IMR-90 (cell line): ENCODE data around the gene PLXNC1.

Source experiments
- BHLHE40 ChIP-seq: fragments of 150-350 bp; IDR thresholded peaks from 2 replicates; pipeline ENCODE4 v1.6.1; 2016; ENCODE audit warnings: mild to moderate bottlenecking, low read depth, low read length
- CEBPB ChIP-seq: IDR thresholded peaks from 2 replicates; pipeline ENCODE4 v1.6.1; 2012; ENCODE audit warnings: low read depth, low read length, improper control_type of control experiment
- CTCF ChIP-seq: conservative IDR thresholded peaks from 2 replicates; pipeline ENCODE4 v1.5.1; 2012; ENCODE audit warnings: mild to moderate bottlenecking, low read depth, low read length, improper control_type of control experiment
- ELK1 ChIP-seq: fragments of 150-350 bp; IDR thresholded peaks from 2 replicates; pipeline ENCODE4 v1.6.1; 2016; ENCODE audit warnings: low read depth, mild to moderate bottlenecking, low read length, moderate library complexity, borderline replicate concordance
- FOS ChIP-seq: fragments of 150-350 bp; IDR thresholded peaks from 2 replicates; pipeline ENCODE4 v1.6.1; 2016; ENCODE audit warnings: low read depth, low read length
- MAFK ChIP-seq: IDR thresholded peaks from 2 replicates; pipeline ENCODE4 v1.6.1; 2012; ENCODE audit warnings: low read depth, low read length, improper control_type of control experiment
- MXI1 ChIP-seq: IDR thresholded peaks from 2 replicates; pipeline ENCODE4 v1.6.1; 2012; ENCODE audit warnings: low read depth, mild to moderate bottlenecking, low read length, moderate library complexity, borderline replicate concordance
- NFE2L2 ChIP-seq: fragments of 150-350 bp; IDR thresholded peaks from 2 replicates; pipeline ENCODE4 v1.6.1; 2016; ENCODE audit warnings: low read depth, mild to moderate bottlenecking, low read length
- POLR2A ChIP-seq: IDR thresholded peaks from 2 replicates; pipeline ENCODE4 v1.6.1; 2012; ENCODE audit warnings: mild to moderate bottlenecking, low read depth, low read length
- RAD21 ChIP-seq: IDR thresholded peaks from 2 replicates; pipeline ENCODE4 v1.6.1; 2012; ENCODE audit warnings: low read length, improper control_type of control experiment
- RCOR1 ChIP-seq: IDR thresholded peaks from 2 replicates; pipeline ENCODE4 v1.6.1; 2012; ENCODE audit warnings: mild to moderate bottlenecking, low read length, improper control_type of control experiment; ENCODE audit not compliant: insufficient replicate concordance
- RFX5 ChIP-seq: IDR thresholded peaks from 2 replicates; pipeline ENCODE4 v1.8.0; 2012; ENCODE audit warnings: low read depth, mild to moderate bottlenecking, low read length, moderate library complexity
- SMC3 ChIP-seq: fragments of 150-350 bp; IDR thresholded peaks from 2 replicates; pipeline ENCODE4 v1.6.1; 2016; ENCODE audit warnings: low read depth, mild to moderate bottlenecking, antibody characterized with exemption, low read length, moderate library complexity
- USF2 ChIP-seq: fragments of 150-350 bp; IDR thresholded peaks from 2 replicates; pipeline ENCODE4 v1.6.1; 2017; ENCODE audit warnings: mild to moderate bottlenecking, antibody characterized with exemption, low read length, low read depth

- TF ChIP-seq CTCF (no peak), POLR2A (no peak), BHLHE40 (no peak), SMC3 (no peak), ELK1 (no peak), RCOR1 (no peak), NFE2L2 (no peak), CEBPB (no peak), MXI1 (no peak), MAFK (no peak), RAD21 (no peak), USF2 (no peak), RFX5 (no peak), FOS (no peak)
Measured at GRCh38 chr12:94198872-94199271, 50.5 kb downstream of the PLXNC1 start.
